AG09309 (cell line): Measurements from ENCODE around the gene IL15.

Experiments used
- DNase-seq: peaks from one replicate; pipeline ENCODE4 v3.0.0-alpha.2; 2010; ENCODE audit warnings: low read depth
- H3K4me3 ChIP-seq: 2 replicates; pipeline ENCODE4 v1.5.1; 2011; ENCODE audit warnings: mild to moderate bottlenecking, low read depth, low read length, moderate library complexity; ENCODE audit not compliant: control insufficient read depth
- TF ChIP-seq, protein P1 (sequence below): IDR thresholded peaks from 2 replicates; pipeline ENCODE4 v1.5.1; 2011; ENCODE audit warnings: mild to moderate bottlenecking, low read depth, low read length, inconsistent platforms; ENCODE audit not compliant: insufficient read depth, control insufficient read depth; ENCODE audit errors: missing control alignments

IL15 gene

DNA sequence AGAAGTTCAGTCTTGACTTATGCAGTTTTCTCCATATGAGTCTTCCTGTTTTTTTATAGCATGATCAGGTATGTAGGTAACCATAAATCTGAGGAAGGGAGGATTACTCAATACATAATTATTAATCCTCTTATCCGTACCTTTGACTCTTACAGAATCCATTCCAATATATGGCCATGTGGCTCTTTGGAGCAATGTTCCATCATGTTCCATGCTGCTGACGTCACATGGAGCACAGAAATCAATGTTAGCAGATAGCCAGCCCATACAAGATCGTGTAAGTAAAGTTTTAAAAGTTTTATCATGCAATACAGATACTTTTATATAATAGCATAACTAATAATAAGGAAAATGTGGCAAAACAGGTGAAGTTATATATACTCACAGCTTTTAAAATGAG, 19.6 kb downstream of the IL15 start:
- TF ChIP-seq, protein P1, sequence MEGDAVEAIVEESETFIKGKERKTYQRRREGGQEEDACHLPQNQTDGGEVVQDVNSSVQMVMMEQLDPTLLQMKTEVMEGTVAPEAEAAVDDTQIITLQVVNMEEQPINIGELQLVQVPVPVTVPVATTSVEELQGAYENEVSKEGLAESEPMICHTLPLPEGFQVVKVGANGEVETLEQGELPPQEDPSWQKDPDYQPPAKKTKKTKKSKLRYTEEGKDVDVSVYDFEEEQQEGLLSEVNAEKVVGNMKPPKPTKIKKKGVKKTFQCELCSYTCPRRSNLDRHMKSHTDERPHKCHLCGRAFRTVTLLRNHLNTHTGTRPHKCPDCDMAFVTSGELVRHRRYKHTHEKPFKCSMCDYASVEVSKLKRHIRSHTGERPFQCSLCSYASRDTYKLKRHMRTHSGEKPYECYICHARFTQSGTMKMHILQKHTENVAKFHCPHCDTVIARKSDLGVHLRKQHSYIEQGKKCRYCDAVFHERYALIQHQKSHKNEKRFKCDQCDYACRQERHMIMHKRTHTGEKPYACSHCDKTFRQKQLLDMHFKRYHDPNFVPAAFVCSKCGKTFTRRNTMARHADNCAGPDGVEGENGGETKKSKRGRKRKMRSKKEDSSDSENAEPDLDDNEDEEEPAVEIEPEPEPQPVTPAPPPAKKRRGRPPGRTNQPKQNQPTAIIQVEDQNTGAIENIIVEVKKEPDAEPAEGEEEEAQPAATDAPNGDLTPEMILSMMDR, result no peak
- H3K4me3 ChIP-seq, result no peak overlapping the region
- DNase-seq, result no peak

GRCh38 chr4:141657550-141658250, 21.3 kb downstream of the IL15 start:
- no peak for DNase-seq
- TF ChIP-seq, protein P1, result no peak

DNA sequence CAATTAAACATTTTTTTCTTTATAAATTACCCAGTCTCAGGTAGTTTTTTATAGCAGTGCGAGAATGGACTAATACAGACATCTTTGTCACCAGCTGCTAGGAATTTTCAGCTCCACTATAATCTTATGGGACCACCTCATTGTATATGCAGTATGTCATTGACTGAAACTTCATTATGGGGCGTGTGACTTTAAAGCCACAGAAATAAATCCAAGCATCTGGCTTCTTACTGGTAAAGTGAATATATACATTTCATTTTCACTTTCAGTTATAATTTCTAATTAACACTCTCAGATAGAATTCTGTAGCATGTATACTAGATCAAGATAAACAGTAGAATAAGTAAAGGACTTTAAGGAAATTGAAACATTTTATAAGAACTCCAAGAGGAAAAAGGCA, 21.9 kb downstream of the IL15 start:
- DNase-seq, result no peak
- H3K4me3 ChIP-seq, result no peak overlapping the region
- TF ChIP-seq, protein P1, result no peak

More at GRCh38 chr4:141657550-141658250, 21.3 kb downstream of the IL15 start:
- no peak overlapping the region for H3K4me3 ChIP-seq

GRCh38 chr4:141659539-141659938, 23.2 kb downstream of the IL15 start:
- DNase-seq, result no peak
- TF ChIP-seq, protein P1, result no peak
- no peak overlapping the region for H3K4me3 ChIP-seq

- no peak for DNase-seq
- TF ChIP-seq, protein P1, result no peak
These were observed 24.5 kb downstream of the IL15 start for GRCh38 chr4:141660880-141661279.

GRCh38 chr4:141668200-141668910, 32.0 kb downstream of the IL15 start:
- no peak for DNase-seq
- TF ChIP-seq, protein P1, result no peak

More at GRCh38 chr4:141660880-141661279, 24.5 kb downstream of the IL15 start:
- no peak overlapping the region for H3K4me3 ChIP-seq

More at GRCh38 chr4:141668200-141668910, 32.0 kb downstream of the IL15 start:
- H3K4me3 ChIP-seq, result no peak overlapping the region
